GM12872 (cell line): Measurements from ENCODE around the gene IL1A.

Source experiments
- CTCF ChIP-seq: IDR thresholded peaks from 3 replicates; pipeline ENCODE4 v1.5.1; 2011; ENCODE audit warnings: low read depth, mild to moderate bottlenecking, low read length, moderate library complexity; ENCODE audit not compliant: insufficient read depth

IL1A gene

GRCh38 chr2:112787729-112788393 lies 3.6 kb upstream of the IL1A start:
- no peak for TF ChIP-seq CTCF

DNA sequence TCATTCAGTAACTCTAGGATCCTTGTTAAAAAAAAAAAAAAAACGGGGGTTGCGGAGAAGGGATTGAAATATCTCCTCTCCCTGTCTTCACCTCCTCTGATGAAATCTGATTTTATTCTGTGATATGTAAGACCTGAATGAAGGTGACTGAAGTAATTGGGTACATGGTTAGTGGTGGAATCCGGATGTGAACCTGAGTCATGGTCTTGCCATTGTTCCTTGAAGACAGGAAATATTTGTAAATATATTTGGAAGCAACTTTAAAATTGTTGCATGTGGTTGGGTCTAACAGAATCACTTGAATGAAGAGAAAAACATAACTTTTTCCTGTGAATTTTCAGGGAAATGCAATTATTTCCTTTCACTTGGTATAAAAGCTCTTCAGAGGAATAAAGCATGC lies 3.0 kb upstream of the IL1A start:
- TF ChIP-seq CTCF: no peak

- no peak for TF ChIP-seq CTCF
Measured at GRCh38 chr2:112783187-112783714, 1.0 kb downstream of the IL1A start.

DNA sequence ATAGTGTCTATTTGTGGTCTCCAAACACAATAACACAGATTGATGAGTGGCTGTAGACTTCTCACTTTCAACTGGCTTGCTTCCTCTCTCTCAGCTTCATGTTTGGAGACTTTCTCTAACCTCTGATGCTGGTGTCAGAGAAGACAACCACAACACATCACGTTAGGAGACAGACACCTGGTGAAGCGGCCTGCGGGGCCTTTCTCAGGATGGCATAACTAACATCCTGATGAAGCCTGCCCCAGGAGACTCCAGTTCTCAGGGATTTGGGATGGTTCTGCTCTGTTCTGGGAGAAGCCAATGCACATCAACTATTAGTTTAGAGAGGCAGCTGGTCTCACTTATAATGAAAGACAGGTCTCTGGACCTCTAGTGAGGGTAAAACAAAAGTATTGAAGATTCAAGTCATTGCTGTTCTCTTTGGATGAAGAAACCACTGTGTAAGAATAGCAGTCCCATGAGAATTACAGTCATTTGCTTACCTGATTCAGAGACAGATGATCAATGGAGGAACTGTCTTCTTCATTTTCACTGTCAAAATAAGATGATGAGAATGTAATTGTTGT lies 2.0 kb downstream of the IL1A start:
- TF ChIP-seq CTCF: no peak

DNA sequence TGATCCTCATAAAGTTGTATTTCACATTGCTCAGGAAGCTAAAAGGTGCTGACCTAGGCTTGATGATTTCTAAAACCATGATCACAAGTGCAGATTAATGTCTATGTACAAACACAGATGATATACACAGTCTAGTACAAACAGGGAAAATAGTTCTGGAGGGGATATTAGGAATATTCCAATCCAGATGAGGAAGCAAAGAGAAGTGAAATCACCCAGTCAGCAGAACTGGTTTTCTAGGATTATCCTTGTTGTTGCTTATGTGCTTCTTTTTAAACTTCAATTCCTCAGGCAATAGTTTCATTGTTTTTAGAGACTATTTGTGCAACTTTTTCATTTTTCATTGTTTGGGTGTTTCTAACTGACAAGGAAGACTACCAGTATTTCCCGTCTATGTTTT lies 4.7 kb downstream of the IL1A start:
- TF ChIP-seq CTCF: no peak

GRCh38 chr2:112777036-112777435 lies 7.3 kb downstream of the IL1A start:
- TF ChIP-seq CTCF: no peak

GRCh38 chr2:112776113-112776512 lies 8.2 kb downstream of the IL1A start:
- TF ChIP-seq CTCF: no peak
